HEK293 (cell line): ENCODE measurements around the gene PDE10A.

Source experiments
- AEBP2 ChIP-seq: fragments of 450-650 bp; formaldehyde crosslinking; IDR thresholded peaks from 2 replicates; pipeline ENCODE4 v1.5.1; 2016; ENCODE audit warnings: missing biosample characterization, missing genetic modification characterization, borderline replicate concordance
- GLI2 ChIP-seq: fragments of 450-650 bp; formaldehyde crosslinking; IDR thresholded peaks from 2 replicates; pipeline ENCODE4; 2017; ENCODE audit warnings: missing biosample characterization, missing genetic modification characterization, low read depth, borderline replicate concordance
- IKZF3 ChIP-seq: fragments of 450-650 bp; IDR thresholded peaks from 2 replicates; pipeline ENCODE4 v1.5.0; 2018; ENCODE audit warnings: missing biosample characterization, mild to moderate bottlenecking, missing genetic modification characterization, moderate library complexity
- TRIM28 ChIP-seq: IDR thresholded peaks from 2 replicates; pipeline ENCODE4 v1.6.1; 2011; ENCODE audit warnings: low read length, control low read depth, borderline replicate concordance
- TSHZ1 ChIP-seq: fragments of 450-650 bp; formaldehyde crosslinking; IDR thresholded peaks from 2 replicates; pipeline ENCODE4 v1.5.1; 2016; ENCODE audit warnings: missing biosample characterization, missing genetic modification characterization, borderline replicate concordance
- WT1 ChIP-seq: fragments of 450-650 bp; formaldehyde crosslinking; IDR thresholded peaks from 2 replicates; pipeline ENCODE4 v1.5.1; 2016; ENCODE audit warnings: missing biosample characterization, missing genetic modification characterization
- ZBTB1 ChIP-seq: fragments of 450-650 bp; formaldehyde crosslinking; IDR thresholded peaks from 2 replicates; pipeline ENCODE4 v1.5.1; 2016; ENCODE audit warnings: missing biosample characterization, missing genetic modification characterization
- ZFHX2 ChIP-seq: fragments of 450-650 bp; formaldehyde crosslinking; conservative IDR thresholded peaks from 2 replicates; pipeline ENCODE4 v1.5.1; 2016; ENCODE audit warnings: missing biosample characterization, missing genetic modification characterization
- ZFP69B ChIP-seq: fragments of 450-650 bp; formaldehyde crosslinking; IDR thresholded peaks from 2 replicates; pipeline ENCODE4 v1.5.1; 2016; ENCODE audit warnings: missing biosample characterization, missing genetic modification characterization
- ZNF10 ChIP-seq: fragments of 450-650 bp; formaldehyde crosslinking; IDR thresholded peaks from 2 replicates; pipeline ENCODE4 v1.5.1; 2017; ENCODE audit warnings: missing biosample characterization, missing genetic modification characterization
- ZNF19 ChIP-seq: fragments of 450-650 bp; formaldehyde crosslinking; IDR thresholded peaks from 2 replicates; pipeline ENCODE4; 2016; ENCODE audit warnings: missing biosample characterization, missing genetic modification characterization, low read depth
- ZNF202 ChIP-seq: fragments of 450-650 bp; formaldehyde crosslinking; IDR thresholded peaks from 2 replicates; pipeline ENCODE4 v1.5.1; 2016; ENCODE audit warnings: missing biosample characterization, missing genetic modification characterization, borderline replicate concordance
- ZNF266 ChIP-seq: fragments of 450-650 bp; formaldehyde crosslinking; IDR thresholded peaks from 2 replicates; pipeline ENCODE4 v1.5.1; 2016; ENCODE audit warnings: missing biosample characterization, missing genetic modification characterization, low read depth
- ZNF280D ChIP-seq: fragments of 450-650 bp; formaldehyde crosslinking; IDR thresholded peaks from 2 replicates; pipeline ENCODE4 v1.5.1; 2016; ENCODE audit warnings: missing biosample characterization, missing genetic modification characterization
- ZNF311 ChIP-seq: fragments of 450-650 bp; formaldehyde crosslinking; IDR thresholded peaks from 2 replicates; pipeline ENCODE4 v1.5.1; 2017; ENCODE audit warnings: missing biosample characterization, missing genetic modification characterization, borderline replicate concordance
- ZNF350 ChIP-seq: fragments of 450-650 bp; formaldehyde crosslinking; IDR thresholded peaks from 2 replicates; pipeline ENCODE4 v1.5.0; 2017; ENCODE audit warnings: missing biosample characterization, mild to moderate bottlenecking, missing genetic modification characterization
- ZNF354C ChIP-seq: fragments of 450-650 bp; formaldehyde crosslinking; IDR thresholded peaks from 2 replicates; pipeline ENCODE4 v1.5.1; 2016; ENCODE audit warnings: missing biosample characterization, missing genetic modification characterization, low read depth, borderline replicate concordance
- ZNF518A ChIP-seq: fragments of 450-650 bp; formaldehyde crosslinking; conservative IDR thresholded peaks from 2 replicates; pipeline ENCODE4 v1.5.1; 2016; ENCODE audit warnings: low read depth, missing biosample characterization, missing genetic modification characterization
- ZNF561 ChIP-seq: fragments of 450-650 bp; IDR thresholded peaks from 2 replicates; pipeline ENCODE4 v1.5.1; 2018; ENCODE audit warnings: missing biosample characterization, missing genetic modification characterization, borderline replicate concordance
- ZNF580 ChIP-seq: fragments of 450-650 bp; formaldehyde crosslinking; IDR thresholded peaks from 2 replicates; pipeline ENCODE4 v1.5.1; 2016; ENCODE audit warnings: missing biosample characterization, missing genetic modification characterization
- ZNF585B ChIP-seq: fragments of 450-650 bp; formaldehyde crosslinking; IDR thresholded peaks from 2 replicates; pipeline ENCODE4 v1.5.1; 2016; ENCODE audit warnings: missing biosample characterization, missing genetic modification characterization
- ZNF645 ChIP-seq: fragments of 450-650 bp; formaldehyde crosslinking; IDR thresholded peaks from 2 replicates; pipeline ENCODE4; 2016; ENCODE audit warnings: missing biosample characterization, missing genetic modification characterization
- ZNF670 ChIP-seq: fragments of 450-650 bp; formaldehyde crosslinking; IDR thresholded peaks from 2 replicates; pipeline ENCODE4 v1.5.1; 2016; ENCODE audit warnings: missing biosample characterization, missing genetic modification characterization, low read depth
- ZNF768 ChIP-seq: fragments of 450-650 bp; formaldehyde crosslinking; IDR thresholded peaks from 2 replicates; pipeline ENCODE4 v1.5.1; 2018; ENCODE audit warnings: missing biosample characterization, mild to moderate bottlenecking, missing genetic modification characterization
- ZNF830 ChIP-seq: fragments of 450-650 bp; IDR thresholded peaks from 2 replicates; pipeline ENCODE4 v1.5.0; 2018; ENCODE audit warnings: missing biosample characterization, missing genetic modification characterization, low read depth, mild to moderate bottlenecking, moderate library complexity

The PDE10A gene

GRCh38 chr6:165573671-165574070, 89.4 kb downstream of the PDE10A start (continued):
- TF ChIP-seq AEBP2 (tag by site-specific recombination) (no peak), ZNF670 (tag by site-specific recombination) (no peak), TSHZ1 (tag by site-specific recombination) (peak; percentile 44; the same call in 1 of the 2 replicates), ZNF561 (tag by site-specific recombination) (peak; percentile 53), ZNF10 (peak; percentile 79), IKZF3 (peak; percentile 90), ZBTB1 (no peak), ZNF645 (tag by site-specific recombination) (no peak), WT1 (tag by site-specific recombination) (peak; percentile 68), ZNF580 (tag by site-specific recombination) (0 out of 2 replicates have a peak, but pooled peaks have one; percentile 27), ZNF311 (tag by site-specific recombination) (no peak), ZNF830 (tag by site-specific recombination) (no peak), ZNF354C (tag by site-specific recombination) (no peak), ZNF266 (tag by site-specific recombination) (no peak), ZNF350 (tag by site-specific recombination) (no peak), GLI2 (no peak), ZNF768 (no peak), ZFP69B (tag by site-specific recombination) (peak; percentile 65; the same call in 1 of the 2 replicates), TRIM28 (peak; percentile 75; the same call in 1 of the 2 replicates), ZNF518A (tag by site-specific recombination) (no peak; the same call in 1 of the 2 replicates), ZNF280D (tag by site-specific recombination) (no peak), ZNF585B (tag by site-specific recombination) (no peak), ZNF202 (tag by site-specific recombination) (no peak), ZFHX2 (tag by site-specific recombination) (no peak), ZNF19 (tag by site-specific recombination) (no peak)
